Skin epidermis (tissue), 12 donors: ENCODE measurements around the gene PTPN11.
A peak's percentile ranks its signal among the peaks of the same experiment; 100 is the strongest.
"Not testable (repeated sequence)": the region's sequence is repeated elsewhere in the genome, so short reads cannot be mapped to it uniquely, and the experiment has no call there.

ENCODE experiments used
- H3K27ac ChIP-seq, 21 experiments: fragments of 200-600 bp; sonication (generic) in 11 of 21; one replicate each; pipeline ENCODE4 v1.5.0; 2020; ENCODE audit warnings: mild to moderate bottlenecking in 3 of 21, inconsistent platforms in 2 of 21, moderate library complexity in 2 of 21
- H3K4me3 ChIP-seq, 7 experiments: fragments of 200-600 bp; sonication (generic) in 2 of 7; one replicate each; pipeline ENCODE4 v1.5.0; 2020; ENCODE audit warnings: inconsistent platforms in 2 of 7, mild to moderate bottlenecking in 2 of 7, moderate library complexity in 1 of 7

PTPN11 gene

DNA sequence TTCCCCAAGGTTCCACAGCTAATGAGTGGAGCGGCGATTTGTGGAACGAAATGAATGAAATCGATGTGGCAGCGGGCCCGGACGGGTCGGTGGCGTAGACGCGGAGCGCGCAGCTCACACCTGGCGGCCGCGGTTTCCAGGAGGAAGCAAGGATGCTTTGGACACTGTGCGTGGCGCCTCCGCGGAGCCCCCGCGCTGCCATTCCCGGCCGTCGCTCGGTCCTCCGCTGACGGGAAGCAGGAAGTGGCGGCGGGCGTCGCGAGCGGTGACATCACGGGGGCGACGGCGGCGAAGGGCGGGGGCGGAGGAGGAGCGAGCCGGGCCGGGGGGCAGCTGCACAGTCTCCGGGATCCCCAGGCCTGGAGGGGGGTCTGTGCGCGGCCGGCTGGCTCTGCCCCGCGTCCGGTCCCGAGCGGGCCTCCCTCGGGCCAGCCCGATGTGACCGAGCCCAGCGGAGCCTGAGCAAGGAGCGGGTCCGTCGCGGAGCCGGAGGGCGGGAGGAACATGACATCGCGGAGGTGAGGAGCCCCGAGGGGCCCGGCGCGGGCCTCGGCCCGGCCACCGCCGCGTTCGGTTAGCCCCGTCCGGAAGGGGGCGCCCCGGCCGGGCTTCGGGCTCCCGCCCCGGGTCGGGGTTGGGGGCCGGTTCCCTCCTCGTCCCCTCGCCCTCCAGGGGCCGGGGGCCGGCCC, at the start of gene PTPN11:
Gene PTPN11 (plus strand): TSS at position 340 of the 689 bp plus-strand sequence. CDS start 165 bp downstream, at position 505.
- Histone ChIP-seq H3K27ac (peak within 1 kb of the TSS; percentile 88 to 100 (median 96)), H3K4me3 (peak within 1 kb of the TSS; percentile 72 to 99 (median 87))

DNA sequence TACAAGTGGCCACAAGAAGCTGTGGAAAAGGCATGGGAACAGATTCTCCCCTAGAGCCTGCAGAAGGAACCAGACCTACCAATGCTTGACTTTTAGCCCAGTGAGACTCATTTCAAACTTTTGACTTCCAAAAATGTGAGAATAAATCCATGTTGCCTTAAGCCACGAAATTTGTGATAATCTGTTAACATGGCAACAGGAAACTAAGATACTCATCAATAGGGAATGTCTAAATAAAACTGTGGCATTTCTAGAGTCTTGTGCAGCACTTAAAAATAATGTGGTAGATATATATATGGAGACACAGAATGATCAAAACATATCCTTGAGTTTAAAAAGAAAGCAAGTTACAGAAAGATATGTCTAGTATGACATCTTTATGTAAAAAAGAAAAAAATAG, 48.5 kb upstream of the PTPN11 start:
- Histone ChIP-seq H3K27ac (no peak overlapping the region), H3K4me3 (no peak overlapping the region)

DNA sequence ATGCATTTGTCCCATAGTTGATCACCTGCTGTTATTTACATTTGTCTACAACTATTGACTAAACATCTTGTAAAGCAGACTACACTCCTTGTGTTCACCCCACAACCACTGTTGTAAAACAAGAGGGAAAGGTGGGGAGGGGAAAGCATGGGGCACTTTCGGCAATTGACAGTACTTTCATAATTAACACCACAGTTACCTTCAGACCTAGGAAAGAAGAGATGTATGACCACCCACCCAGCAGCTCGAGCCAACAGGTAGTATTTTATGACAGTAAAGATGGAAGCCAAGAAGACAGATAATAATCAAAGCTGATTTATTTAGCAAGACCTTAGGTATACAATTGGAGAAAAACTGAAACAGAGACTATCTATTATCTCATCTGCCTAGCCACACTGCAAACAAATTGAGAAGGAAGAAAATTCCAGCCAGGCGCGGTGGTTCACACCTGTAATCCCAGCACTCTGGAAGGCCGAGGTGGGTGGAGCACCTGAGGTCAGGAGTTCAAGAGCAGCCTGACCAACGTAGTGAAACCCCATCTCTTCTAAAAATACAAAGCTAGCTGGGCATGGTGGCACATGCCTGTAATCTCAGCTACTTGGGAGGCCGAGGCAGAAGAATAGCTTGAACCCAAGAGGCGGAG, 47.8 kb upstream of the PTPN11 start:
- Histone ChIP-seq H3K4me3 (no peak overlapping the region), H3K27ac (no peak overlapping the region)

DNA sequence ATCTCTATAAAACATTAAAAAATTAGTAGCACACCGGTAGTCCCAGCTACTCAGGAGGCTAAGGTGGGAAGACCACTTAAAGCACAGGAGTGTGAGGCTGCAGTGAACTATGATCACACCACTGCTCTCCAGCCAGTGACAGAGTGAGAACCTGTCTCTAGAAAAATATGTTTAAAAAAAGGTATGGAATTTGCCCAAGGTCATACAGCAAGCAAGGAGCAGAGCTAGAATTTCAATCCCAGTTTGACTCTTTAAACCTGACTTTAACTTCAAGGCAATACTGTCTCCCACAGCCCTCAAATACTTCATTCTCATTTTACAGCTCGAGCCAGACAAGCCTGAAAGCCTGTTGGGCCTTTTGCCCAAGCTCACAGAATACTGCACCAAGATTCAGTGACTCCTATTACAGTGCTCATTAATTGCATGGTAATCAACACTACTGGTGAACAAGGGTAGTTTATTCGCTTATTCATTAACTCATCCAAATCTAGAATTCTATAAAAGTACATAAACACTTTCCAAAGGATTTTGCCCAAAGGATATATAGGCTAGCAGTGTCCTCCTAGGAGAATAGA, 44.5 kb upstream of the PTPN11 start:
- H3K27ac ChIP-seq = no peak overlapping the region
- no peak overlapping the region for H3K4me3 ChIP-seq

DNA sequence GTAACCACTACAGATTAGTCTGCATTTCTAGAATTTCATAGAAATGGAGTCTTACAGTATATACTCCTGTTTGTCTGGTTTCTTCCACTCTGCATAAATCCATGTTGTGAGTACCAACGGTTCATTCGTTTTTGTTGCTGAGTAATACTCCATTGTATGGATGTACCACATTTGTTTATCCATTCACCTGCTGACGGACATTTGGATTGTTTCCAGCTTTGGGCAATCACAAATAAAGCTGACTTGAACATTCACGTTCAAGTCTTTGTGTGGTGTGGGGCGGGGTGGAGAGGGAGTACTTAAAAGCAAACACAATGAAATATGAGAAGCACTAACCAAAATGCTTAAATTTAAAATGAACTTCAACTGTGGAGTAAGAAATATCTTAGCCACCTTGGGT, 43.6 kb upstream of the PTPN11 start:
- H3K4me3 ChIP-seq = no peak overlapping the region
- no peak overlapping the region for H3K27ac ChIP-seq

DNA sequence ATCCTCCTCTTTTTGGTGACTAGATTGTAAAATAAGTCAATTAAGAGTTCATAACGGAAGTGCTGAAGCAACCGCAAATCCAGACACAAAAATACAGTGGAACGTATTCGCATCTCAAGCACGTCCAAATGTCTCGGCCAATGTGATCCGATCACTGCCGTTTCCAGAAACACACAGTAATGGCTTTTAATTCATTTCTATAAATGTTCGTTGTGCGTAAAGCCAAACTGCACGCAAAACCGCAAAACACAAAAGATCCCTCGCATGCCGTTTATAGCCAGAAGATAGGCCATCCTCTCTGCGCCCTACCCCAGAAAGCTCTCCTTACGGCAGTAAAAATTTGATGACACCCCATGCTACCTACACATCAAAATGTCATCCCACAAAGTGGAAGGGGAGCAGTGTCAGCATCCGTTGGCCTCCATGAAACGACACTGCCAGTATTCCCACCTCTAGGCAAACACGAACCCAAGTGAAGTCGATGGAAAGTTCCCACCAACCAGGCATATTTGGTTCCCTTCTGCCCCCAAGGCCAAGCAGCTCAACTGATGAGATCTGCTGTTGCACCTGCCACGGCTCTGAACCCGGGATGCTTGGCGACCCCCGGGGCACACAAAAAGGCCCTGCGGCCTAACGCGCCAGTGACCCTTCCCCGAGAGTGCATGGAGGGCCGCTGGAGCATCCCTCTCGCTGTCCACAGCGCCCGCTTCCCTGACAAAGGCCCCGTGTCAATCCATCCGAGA, 37.9 kb upstream of the PTPN11 start:
- Histone ChIP-seq H3K27ac (peak overlapping the region in 16 of 21 experiments; percentile 67 to 94 (median 87)), H3K4me3 (peak overlapping the region; percentile 60 to 98 (median 89))

DNA sequence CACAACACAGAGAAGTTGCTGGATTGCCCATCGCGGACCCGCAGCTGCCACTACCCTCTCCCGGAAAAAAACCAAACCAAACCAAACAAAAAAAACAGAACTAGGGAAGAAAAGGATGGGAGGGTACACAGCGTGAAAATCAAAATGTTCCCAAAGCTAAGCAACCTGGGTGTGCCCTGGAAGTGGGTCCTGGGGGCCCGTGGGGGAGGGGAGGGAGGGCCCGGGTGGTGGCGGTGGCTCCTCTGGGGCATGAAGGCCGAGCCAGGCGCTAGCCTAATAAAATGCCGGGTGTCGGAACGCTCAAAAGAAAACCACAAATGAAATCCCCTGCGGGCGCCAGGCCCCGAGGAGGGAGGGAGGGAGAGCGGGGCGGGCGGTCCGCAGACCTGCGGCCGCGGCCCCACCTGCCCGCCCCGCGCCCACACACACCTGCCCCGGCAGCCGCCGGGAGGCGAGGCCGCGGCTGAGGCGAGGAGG, 37.3 kb upstream of the PTPN11 start:
- Histone ChIP-seq H3K4me3 (peak overlapping the region; percentile 60 to 98 (median 89)), H3K27ac (peak overlapping the region; percentile 67 to 94 (median 86))

DNA sequence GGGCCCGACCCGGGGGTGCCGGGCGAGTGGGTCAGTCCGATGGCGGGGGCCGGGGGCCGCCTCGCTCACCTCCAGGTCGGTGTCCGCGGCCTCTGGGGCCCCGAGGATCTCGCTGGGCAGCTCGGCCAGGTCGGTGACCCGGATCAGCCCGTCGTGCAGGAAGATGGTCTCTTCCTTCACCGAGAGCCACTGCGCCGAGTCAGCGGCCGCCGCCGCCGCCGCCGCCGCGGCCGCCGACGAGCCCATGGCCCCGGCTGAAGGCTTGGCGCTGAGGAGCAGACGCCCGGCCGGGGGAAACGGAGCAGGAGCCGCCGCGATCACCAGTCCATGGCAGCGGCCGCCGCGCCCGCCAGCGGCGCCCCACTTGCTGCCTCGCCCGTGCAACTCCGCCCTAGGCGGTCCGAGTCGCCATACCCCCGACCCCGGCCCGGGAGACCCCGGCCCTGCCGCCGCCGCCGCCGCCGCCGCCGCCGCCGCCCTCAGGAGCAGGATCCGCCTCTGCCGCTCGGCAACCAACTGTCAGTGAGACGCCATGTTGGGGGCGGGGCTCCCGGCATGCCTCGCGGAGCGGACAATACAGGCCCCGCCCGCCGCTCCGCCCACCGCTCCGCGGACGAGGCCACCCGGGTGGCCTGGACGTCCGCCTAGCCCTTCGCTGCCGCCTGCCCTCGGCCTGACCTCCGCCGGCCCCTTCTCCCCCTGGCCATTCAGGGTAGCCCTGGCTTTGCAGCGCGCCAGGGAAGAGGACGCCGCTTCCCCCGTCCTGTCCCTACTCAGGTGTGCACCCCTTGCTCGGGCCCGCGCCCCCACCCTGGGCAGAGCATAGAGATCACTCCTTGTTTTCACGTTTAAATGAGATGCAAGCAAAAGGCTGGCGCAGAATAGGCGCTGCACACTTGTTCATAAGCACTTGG, 36.6 kb upstream of the PTPN11 start, which contains the start of gene HECTD4:
Gene HECTD4 (minus strand): TSS at position 549 of the 914 bp plus-strand sequence. CDS start 303 bp downstream, at position 246.
- peak within 1 kb of the TSS; percentile 67 to 94 (median 86) for H3K27ac ChIP-seq
- H3K4me3 ChIP-seq = peak within 1 kb of the TSS; percentile 60 to 98 (median 89)

DNA sequence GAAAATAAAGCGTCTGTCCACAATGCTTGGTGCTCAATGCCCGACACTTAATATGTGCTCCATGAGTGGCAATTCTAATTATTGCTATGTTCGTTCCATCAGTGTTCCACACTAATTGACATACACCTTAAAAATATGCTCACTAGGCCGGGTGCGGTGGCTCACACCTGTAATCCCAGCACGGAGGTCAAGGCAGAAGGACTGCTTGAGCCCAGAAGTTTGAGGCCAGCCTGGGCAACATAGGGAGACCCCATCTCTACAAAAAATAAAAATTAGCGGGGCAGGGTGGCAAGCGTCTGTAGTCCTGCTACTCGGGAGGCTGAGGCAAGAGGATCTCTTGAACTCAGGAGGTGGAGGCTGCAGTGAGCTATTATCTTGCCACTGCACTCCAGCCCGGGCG, 35.9 kb upstream of the PTPN11 start:
- H3K27ac ChIP-seq = peak overlapping the region in 13 of 21 experiments; percentile 67 to 94 (median 87)
- H3K4me3 ChIP-seq = peak overlapping the region; percentile 60 to 98 (median 89)

DNA sequence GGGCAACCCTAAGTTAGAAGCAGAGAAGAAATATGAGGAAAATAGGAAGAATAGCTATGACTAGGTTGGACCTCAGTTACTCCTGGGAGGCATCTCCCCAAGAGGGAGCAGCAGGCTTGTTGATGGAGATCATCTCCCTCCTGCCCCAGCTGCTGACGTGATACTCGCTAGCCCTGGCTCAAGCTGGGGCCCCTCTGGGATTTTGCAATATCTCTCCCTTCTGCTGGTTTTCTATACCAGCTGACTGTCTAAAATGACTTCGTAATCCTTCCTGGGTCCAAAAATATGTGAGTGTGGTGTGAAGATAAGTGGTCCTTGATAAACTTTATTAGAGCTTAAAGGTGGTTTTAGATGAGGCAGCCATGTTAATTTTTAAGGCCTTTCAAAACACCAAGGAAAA, 32.0 kb upstream of the PTPN11 start:
- H3K4me3 ChIP-seq = no peak overlapping the region
- no peak overlapping the region for H3K27ac ChIP-seq

DNA sequence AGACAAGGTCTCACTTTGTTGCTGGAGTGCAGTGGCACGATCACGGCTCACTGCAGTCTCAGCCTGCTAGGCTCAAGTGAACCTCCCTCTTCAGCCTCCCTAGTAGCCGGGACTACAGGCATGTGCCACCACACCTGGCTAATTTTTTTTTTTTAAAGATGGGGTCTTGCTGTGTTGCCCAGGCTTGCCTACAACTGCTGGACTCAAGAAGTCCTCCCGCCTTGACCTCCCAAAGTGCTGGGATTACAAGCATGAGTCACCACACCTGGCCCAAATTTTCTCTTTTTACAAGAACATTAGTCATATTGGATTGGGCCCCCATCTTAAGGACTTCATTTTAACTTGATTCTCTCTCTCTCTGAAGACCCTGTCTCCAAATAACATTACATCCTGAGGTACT, 29.5 kb upstream of the PTPN11 start:
- Histone ChIP-seq H3K27ac (no peak overlapping the region), H3K4me3 (no peak overlapping the region)

DNA sequence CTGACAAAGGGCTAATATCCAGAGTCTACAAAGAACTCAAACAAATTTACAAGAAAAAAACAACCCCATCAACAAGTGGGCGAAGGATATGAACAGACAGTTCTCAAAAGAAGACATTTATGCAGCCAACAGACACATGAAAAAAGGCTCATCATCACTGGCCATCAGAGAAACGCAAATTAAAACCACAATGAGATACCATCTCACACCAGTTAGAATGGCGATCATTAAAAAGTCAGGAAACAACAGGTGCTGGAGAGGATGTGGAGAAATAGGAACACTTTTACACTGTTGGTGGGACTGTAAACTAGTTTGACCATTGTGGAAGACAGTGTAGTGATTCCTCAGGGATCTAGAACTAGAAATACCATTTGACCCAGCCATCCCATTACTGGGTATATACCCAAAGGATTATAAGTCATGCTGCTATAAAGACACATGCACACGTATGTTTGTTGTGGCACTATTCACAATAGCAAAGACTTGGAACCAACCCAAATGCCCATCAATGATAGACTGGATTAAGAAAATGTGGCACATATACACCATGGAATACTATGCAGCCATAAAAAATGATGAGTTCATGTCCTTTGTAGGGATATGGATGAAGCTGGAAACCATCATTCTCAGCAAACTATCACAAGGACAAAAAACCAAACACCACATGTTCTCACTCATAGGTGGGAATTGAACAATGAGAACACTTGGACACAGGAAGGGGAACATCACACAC, 28.7 kb upstream of the PTPN11 start:
- not testable (repeated sequence) for H3K27ac ChIP-seq, H3K4me3 ChIP-seq

DNA sequence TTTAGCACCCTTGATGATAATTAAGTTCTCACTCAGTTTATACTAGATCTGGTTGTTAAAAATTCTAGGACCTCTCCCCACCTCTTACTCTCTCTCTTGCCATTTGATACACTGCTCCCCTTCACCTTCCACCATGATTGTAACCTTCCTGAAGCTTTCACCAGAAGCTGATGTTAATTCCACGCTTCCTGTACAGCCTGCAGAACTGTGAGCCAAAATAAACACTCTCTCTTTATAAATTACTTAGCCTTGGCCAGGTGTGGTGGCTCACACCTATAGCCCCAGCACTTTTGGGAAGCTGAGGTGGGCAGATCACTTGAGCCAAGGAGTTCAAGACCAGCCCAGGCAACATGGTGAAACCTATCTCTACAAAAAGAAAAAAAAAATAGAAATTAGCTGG, 25.4 kb upstream of the PTPN11 start:
- Histone ChIP-seq H3K4me3 (no peak overlapping the region), H3K27ac (no peak overlapping the region)

DNA sequence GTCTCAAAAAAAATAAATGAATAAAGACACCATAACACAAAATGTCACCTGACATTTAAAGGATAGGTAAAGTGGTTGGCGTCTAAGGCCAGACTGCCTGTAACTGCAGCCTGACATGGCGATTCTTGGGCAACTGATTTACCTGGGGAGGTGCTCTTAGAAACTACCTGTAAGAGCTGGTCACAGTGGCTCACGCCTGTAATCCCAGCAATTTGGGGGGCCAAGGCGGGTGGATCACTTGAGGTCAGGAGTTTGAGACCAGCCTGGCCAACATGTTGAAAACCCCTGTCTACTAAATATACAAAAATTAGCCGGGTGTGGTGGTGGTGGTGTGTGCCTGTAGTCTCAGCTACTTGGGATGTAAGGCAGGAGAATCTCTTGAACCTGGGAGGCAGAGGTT, 17.7 kb upstream of the PTPN11 start:
- no peak overlapping the region for H3K4me3 ChIP-seq
- no peak overlapping the region for H3K27ac ChIP-seq

DNA sequence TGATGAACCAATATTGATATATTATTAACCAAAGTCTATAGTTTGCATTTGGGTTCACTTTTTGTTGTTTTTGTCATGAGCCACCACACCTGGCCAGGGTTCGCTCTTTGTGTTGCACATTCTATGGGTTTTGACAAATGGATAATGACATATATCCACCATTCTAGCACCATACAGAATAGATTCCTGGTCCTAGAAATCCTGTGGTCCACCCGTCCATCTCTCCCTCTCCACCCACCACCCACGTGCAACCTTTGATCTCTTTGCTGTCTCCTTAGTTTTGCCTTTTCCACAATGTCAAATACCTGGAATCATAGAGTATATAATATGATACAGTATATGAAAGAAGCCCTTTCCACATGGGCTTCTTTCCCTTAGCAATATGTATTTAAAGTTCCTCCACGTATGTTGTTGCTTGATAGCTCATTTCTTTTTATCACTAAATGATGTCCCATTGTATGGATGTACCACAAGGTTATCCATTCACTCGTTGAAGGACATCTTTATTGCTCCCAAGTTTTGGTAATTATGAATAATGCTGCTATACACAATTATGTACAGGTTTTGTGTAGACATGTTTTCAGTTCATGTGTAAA, 16.7 kb upstream of the PTPN11 start:
- Histone ChIP-seq H3K4me3 (no peak overlapping the region), H3K27ac (no peak overlapping the region)

DNA sequence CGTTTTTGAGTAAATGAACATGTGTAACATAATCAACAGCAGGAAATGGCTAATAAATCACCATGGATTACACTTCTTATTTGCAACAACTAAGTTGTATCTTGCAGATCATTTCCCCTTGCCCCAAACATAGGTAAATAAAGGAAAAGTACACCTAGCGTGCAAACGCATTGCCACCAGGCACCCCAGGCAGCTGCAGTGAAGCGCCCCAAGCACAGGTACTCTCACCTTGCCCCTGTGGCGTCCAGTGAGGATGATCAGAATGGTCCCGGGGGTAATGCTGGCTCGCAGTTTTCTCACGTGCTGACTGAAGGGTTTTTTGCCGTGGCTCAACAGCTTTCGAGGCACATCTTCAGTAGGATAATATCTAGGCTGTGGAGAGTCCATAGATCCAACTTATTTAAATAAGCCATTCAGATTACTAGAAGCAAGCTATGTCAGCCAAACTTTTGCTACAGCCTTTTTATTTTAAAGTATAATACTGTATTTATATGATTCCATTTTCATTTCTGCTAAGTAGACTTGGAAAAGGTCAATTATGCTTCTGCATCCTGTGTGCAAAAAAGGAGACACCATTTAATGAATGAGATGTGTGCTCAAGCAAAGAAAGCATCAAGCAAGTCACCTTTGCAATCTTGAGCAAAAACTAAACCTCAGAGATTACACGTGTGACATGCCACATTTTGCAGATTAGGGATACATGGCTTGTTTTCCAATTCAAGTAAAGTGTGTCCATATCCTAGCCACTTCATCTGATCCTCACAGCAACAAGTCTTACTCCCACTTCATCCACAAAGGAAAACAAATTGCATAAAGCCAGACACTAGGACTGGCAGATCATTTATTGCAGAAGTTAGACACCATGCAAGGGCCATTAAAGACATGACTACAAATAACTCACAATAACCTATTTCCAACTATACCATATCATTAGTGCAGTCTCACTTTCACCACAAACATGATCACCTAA, 11.9 kb upstream of the PTPN11 start:
- H3K4me3 ChIP-seq = no peak overlapping the region

DNA sequence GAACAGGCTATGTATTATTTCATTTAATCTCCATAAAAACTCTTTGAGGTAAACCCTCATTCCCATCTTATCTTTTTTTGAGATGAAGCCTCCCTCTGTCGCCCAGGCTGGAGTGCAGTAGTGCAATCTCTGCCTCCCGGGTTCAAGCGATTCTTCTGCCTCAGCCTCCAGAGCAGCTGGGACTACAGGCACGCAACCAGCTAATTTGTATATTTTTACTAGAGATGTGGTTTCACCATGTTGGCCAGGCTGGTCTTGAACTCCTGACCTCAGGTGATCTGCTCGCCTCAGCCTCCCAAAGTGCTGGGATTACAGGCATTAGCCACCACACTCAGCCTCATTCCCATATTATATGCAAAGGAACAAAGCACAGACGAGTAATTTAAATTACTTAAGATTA, 11.1 kb upstream of the PTPN11 start:
- H3K27ac ChIP-seq = peak overlapping the region in 1 of 21 experiments; percentile 90
- peak overlapping the region in 4 of 7 experiments; percentile 61 to 82 (median 70) for H3K4me3 ChIP-seq

More for the DNA sequence above, 11.9 kb upstream of the PTPN11 start:
- no peak overlapping the region for H3K27ac ChIP-seq
